M059J (cell line): Measurements from ENCODE around the gene ZNF672. TPM values are rescaled to one million over a fixed set of nuclear protein-coding genes. Genes with fewer than 3 reads are reported as not detected.
"Not testable (repeated sequence)": the region's sequence is repeated elsewhere in the genome, so short reads cannot be mapped to it uniquely, and the experiment has no call there.

Source experiments
- DNase-seq: peaks from one replicate; pipeline ENCODE4 v3.0.0-alpha.2; 2012; ENCODE audit warnings: low read depth
- total RNA-seq: library from RNA; depleted of rRNA; stranded (reverse); fragments of >200 nt; shearing (Covaris generic); gene quantifications from 2 replicates; pipeline ENCODE4 v1.2.3, GENCODE V29; 2014; rRNA removed

ZNF672 gene
- 15.0 and 16.4 TPM in 2 replicates for total RNA-seq

DNA sequence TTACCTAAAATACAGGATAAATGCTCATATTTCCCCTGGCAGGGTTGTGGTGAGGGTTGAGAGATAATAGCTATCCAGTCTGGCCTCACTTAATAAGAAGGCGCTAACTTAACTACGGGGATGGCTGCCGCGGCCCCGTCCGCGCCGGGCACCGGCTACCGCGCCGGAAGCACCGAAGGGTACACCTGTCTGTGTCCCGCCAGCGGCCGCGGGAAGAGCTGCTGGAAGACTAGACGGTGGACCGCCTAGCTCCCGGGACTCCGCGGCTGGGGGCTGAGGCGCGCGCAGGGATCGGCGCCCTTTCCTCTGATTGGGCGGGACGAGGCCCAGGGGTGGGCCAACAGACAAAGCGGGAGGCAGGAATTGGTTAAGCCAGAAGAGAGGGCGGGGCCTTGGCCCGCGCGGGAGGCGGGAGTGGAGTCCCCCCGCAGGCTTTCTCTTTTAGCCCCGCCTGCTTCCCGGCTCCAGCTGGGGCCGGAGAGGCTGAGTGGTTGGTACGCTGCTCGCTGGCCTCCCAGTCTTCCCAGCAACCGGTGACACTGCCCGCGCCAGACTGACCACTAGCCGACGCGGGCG is at the start of gene ZNF672:
ZNF672 (plus strand) TSS at position 444 of the 576 bp plus-strand sequence. CDS start 9,051 bp downstream, outside the sequence.
- DNase-seq, result peak; percentile 96

DNA sequence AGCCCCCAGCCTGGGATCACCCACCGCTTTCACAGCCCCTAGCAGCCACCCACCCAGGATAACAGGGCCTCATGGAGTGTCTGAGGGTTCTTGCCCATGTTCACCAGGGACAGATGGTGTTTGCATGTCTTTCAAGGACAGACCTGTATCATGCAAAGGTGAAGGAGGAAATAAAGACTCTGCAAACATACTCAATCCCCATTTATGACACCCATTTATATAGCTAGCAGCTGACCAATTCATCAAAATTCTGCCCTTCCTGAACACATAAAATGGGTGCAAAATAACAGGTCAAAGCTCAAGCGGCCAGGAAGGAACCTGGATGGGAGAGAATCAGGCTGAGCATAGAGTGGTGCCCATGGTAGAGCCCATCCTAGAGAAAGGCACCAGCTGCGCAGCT is 49.7 kb upstream of the ZNF672 start:
- no peak for DNase-seq

DNA sequence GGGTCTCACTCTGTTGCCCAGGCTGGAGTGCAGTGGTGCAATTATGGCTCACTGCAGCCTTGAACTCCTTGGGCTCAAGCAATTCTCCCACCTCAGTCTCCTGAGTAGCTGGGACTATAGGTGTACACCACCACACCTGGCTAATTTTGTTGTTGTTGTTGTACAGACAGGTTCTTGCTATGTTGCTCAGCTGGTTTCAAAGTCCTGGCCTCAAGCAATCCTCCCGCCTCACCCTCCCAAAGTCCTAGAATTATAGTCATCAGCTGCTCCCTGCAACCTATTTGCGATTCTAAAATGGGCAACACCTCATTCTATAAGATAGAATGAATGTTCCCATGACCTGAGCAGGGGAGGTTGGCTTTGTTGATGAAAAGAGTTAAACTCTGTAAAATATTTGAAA is 48.7 kb upstream of the ZNF672 start:
- not testable (repeated sequence) for DNase-seq

DNA sequence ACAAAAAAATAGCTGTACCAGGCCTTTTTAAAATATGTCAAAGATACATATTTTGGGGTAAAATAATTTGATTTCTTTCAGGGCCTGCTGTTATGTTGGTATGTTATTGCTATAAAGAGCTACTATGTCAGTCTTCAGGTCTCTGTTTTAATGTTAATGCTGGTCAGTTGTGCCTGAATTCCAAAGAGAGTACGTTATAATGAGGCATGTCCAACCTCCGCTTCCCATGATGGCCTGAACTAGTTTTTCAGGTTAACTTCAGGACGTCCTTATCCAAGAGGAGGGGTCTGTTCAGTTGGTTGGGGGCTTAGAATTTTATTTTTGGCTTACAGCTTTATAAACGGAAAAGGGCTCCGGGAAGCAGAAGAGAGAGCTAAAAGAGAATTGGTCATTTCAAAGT is 47.6 kb upstream of the ZNF672 start:
- DNase-seq, result no peak

DNA sequence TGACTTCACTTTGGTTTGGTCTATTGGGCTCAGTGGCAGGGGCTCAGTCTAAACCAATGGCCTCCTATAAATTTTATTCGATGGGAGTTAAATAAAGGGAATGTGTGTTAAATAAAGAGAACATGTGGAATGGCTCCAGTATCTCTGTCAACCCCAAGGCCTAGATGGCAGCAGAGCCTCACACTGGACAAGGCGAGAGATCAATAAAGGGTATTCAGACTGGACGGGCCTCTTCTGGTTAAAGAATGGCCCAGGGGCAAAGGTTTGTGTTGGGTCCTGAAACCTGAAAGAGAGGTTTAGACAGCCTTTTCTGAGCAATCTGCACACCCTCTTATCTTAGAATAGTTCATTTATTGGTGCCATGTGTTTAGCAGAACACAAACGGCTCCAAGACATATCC is 47.0 kb upstream of the ZNF672 start:
- no peak for DNase-seq

DNA sequence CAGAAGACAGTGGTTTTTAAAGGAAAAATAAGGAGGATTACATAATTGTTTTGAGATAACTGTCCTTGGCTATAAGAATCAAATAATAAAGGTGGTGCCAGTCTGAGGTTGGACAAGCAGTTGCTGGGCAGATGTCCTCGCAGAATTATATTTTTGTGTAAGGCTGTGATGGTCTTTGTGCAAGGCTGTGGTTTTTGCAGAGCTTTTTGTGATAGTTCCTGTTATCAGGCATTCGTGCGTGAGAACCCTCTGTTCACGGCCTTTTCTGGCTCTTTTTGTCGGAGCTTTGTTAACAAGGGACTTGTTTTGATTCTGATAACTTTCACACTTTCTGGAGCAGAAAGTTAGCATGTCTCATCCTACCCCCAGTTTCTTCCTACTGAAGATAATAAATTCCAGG is 45.7 kb upstream of the ZNF672 start:
- no peak for DNase-seq

DNA sequence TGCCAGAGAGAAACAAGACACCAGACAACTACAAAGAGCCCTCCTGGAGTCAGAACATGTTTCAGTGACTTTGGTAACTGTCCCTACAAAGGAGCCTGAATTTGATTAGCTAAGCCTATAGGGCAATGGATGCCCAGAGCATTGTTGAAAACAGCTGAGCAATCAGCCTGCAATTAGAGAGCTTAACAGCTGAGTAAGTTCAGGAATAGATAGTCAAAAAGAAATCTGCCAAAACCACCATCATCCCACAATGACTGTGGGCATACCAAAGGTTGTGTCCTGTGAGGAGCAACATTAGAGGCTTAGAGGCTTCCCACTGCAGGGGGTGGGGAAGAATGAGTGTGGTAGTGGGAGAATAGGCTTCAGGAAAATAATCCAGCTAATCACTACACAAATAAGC is 44.4 kb upstream of the ZNF672 start:
- no peak for DNase-seq

DNA sequence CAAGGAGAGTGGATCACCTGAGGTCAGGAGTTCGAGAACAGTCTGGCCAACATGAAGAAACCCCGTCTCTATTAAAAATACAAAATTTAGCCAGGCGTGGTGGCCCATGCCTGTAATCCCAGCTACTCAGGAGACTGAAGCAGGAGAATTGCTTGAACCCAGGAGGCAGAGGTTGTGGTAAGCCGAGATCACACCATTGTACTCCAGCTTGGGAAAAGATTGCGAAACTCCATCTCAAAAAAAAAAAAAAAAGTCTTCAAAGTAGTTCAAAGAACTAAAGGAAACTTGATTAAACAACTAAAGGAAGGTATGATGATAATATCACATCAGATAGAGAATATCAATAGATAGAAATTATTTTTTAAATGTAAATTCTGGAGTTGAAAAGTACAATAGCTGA is 43.4 kb upstream of the ZNF672 start:
- DNase-seq, result not testable (repeated sequence)

DNA sequence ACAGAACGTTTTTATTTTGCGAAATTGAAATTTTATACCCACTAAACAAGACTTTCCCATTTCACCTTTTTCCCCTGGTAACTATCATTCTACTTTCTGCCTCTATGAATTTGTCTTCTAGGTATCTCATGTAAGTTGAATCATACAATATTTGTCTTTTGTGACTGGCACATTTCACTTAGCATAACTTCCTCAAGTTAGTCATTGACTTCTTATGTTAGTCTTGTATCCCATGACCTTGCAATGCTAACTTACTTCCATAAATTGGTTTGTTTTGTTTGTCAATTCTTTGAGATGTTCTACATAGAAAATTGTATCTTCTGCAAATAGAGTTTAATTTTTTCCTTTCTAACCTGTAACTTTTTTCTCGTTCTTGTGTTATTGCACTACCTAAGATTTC is 39.2 kb upstream of the ZNF672 start:
- no peak for DNase-seq

DNA sequence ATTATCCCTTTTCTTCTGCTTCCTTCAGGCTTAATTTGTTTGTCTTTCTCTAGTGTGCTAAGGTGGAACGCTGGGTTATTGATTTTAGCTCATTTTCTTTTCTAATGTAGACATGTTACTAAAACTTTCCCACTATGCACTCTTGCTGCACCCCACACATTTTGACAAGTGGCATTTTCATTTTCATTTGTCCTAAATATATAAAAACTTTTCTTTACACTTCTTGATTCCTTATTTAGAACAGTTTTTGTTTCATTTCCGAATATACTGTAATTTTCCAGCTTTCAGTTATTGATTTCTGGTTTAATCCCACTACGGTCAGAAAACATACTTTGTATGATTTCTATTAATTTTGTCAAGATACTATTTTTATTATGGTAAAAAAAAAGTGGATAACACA is 37.6 kb upstream of the ZNF672 start:
- DNase-seq, result no peak

DNA sequence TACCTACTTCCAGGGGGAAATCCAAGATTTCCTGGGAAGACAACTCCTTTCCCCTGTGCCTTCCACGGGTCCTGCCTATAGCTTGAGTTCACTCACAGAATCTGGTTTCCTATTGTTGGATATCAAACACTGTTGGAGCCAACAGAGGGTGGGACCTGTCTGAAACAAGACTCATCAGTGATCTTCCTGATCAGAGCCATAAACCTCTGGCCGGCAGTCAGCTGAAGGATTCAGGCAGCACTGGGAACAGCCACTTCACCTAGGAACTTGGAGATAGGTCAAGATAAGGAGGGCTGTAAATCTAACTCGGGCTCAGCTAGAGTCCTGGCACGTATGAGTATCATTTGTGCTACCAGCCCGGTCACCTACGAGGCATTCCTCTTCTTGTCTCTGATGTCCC is 35.6 kb upstream of the ZNF672 start:
- no peak for DNase-seq

DNA sequence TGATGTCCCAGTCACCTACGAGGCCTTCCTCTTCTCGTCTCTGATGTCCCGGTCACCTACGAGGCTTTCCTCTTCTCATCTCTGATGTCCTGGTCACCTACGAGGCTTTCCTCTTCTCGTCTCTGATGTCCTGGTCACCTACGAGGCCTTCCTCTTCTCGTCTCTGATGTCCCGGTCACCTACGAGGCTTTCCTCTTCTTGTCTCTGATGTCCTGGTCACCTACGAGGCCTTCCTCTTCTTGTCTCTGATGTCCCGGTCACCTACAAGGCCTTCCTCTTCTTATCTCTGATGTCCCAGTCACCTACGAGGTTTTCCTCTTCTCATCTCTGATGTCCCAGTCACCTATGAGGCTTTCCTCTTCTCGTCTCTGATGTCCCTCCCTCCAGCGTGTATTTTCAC is 34.5 kb upstream of the ZNF672 start:
- DNase-seq, result not testable (repeated sequence)

DNA sequence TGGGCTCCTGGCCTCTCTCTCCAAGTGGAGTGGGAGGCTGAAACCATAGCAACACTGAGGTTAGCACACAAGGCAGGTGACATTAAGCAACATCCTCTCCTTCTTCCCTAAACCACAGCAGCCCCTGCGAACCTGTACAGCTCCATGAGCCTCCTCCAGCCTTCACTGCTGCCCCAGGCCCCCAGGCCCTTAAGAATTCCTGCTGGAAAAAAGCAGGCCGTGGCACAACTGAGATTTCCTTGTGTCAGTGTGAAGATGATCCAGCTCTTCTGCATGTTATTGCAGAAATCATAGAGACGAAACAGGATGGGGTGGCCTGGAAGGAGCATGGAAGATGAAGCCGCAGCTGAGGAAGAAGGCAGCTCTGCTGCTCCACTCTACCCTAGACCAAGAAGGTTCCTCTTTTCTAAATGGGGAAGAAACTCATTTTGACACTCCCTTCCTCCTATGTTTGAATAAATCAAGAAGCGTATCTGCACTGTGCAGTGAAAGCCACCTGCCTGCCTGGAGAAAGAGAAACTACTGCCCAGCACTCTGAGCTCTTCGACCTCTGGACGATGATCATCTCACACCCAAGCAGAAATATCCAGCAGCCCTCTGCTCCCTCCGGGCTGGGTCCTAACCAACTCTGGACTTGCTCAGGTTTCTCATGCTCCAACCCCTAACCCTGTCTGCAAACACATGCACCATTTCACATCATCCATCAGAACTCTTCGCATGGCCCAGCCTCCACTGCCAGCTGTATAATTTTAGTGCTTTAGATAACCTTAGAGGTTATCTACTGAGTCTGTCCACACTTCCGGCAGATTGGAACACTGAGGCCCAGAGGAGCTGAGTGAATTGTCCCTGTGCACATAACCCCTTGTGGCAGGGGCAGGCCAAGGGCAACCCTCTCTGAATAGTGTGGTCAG is 33.0 kb upstream of the ZNF672 start:
- DNase-seq, result no peak

DNA sequence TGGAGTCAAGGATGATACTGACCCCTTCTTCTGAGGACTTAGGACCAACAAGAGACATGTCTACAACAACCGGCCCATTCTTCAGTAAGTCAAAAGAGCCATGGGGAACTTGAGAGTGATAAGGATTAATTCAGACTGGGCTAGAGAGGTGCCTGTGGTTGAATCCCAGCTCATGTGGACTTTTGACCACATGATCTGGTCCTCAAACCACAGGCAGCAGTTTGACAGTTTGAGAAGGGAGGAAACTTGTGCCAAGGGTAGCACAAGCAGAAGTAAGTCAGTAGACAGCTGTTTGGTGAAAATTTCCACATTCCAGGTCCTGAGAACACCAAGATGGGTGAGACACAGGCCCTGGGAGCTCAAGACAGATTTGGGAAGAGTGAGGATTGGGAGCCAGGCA is 32.1 kb upstream of the ZNF672 start:
- DNase-seq, result no peak

DNA sequence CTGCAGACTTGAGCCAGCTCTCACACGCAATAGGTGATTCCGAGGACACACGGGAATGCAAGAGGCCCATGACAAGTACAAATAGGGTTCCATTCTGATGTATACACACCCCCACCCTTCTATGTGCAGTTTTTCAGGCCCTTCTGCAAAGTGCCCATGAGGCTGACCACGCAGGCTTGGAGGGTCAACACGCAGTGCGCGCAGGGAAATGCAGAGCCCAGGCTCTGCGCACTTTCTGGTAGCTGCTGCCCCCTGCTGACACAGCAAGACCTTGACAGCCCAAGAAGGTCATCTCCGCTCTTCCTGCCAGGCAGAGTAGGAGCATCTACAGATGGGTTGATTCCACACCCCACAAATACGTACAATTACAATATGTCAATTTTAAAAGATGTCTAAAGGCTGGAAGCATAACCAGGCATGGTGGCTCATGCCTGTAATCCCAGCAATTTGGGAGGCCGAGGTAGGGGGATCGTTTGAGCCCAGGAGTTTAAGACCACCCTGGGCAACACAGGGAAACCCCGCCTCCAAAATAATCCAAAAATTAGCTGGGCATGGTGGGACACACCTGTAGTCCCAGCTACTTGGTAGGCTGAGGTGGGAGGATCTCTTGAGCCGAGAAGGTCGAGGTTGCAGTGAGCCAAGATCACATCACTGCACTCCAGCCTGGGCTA is 30.8 kb upstream of the ZNF672 start:
- DNase-seq, result no peak

DNA sequence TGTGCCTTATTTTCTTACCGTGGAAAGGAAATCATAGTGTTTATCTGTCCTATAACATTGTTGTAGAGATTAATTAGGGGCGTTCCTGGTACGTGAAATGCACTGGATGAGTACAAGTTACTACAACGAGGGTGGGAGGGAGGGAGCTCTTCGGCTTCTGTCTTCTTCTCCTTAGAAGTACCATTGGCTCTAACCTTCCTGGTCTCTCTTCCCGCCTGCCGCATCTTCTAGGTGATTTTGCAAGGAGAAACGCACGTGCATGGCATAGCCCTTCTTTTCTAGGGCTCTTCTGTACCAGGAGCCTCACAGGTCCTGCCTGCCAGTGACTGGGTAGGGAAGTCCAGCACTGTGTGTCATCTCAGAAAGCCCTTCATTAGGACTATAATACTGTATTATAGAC is 29.1 kb upstream of the ZNF672 start:
- no peak for DNase-seq

DNA sequence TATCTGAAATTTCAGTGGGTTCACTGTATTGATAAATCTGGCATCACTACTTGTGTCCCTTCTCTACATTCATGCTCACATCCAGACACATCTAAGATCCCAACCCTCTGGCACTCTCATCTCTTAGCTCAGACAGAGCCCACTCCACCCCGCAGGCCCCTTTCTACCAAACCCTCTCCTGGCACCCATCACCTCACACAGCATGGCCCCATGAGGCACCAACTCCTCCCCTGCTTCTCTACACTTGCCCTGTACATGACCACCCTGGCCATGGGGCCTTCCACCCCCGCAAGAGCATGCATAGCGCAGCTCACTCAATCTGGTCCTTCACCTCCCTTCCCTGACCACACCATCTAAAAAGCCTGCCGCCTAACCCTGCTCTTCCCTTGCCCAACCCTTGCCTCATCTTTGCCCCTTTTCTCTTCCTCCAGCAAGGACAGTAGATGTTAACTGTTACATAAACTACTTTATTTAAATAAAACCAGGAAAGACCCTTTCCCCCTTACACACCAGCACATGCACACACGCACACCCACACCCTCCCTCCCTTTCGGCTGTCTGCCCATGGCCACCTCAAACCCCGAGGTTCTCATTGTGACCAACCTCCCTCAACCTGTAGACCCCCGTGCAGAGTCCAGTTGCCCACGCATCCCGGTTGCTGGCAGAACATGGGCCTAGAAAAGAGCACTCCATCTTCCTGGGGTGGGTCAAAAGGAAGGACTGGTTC is 27.9 kb upstream of the ZNF672 start:
- no peak for DNase-seq

DNA sequence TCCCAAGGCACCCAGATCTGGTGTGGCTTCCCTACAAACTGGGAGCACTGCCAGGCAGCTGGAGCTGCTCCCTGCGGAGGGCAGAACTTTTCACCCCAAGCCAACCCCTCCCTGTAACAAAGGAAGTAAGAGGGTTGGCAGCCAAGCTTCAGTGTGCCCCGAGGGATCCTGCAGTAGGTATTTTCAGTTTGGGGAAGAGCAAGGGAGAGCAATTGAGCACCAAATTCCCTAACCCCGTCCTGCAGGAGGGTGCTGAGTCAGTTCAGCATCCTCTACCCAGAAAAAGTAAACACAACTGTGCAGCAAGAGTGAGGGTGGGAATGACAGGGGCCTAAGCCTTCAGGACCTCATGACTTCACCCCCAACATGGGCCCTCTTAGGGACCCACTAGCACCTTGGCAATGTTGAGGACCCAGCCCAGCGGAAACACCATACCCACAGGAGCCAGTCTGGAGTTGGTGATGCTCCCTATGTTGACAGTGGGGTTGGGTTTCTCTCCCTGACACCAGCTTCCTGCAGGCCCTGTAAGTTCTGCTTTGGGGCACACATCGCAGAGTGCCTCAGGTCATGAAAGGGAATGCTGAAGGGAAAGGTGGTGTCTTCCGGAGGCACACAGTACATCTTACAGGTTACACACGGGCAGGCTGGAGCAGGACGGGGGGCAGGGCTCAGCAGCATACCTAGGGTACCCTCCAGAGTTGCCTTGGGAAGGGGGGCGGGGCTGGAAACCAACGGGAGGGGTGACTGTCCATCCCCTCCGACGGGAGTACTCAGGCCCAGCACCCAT is 27.1 kb upstream of the ZNF672 start:
- DNase-seq, result peak; percentile 87

DNA sequence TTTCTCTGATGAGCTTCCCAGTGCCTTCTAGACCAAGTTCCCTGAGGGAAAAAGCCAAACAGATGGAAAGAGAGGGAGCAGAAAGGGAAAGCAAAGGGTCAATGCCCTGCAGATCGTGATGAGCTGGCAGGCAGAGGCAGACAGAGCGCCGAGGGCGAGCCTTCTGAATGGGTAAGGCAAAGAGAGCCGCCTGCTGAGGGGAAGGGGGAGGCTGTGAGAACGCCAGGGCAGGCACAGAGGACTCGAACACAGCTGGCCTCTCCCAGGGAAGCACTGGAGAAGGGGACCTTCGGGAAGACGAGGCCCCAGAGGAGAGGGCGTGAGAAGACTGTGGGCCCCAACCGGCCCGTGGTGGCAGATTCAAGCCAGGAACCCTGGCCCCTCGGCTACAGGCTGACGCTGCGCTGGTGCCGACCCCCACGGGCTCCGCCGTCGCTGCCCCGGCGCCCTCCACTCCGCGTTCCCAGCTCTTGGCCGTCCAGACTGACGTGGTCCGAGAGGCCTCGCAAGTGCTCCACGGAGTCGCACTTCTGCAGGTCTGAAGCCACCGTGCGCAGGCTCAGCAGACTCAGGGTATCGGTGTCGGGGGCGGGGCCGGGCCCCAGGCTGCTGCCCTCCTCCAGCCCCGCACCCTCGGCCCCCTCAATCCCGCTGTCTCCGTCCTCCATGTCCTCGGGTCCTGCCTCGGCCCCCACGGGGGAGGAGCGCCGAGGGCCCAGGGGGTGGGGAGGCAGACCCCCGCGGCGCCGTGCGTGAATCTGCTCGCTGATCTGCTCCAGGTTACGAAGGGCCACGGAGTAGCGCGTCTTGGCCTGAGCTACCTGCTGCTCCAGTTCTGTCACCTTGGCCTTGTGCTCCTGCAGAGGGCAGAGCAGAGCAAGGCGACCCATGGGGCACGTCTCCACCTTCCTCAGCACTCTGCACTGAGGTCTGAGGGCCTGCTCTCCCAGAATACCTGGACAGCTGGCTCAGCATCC is 26.2 kb upstream of the ZNF672 start:
- DNase-seq, result peak; percentile 38
